Measurements from ENCODE around the gene RAB25. TPM values are rescaled to one million over a fixed set of nuclear protein-coding genes. Genes with fewer than 3 reads are reported as not detected.

Gene RAB25
- total and polyA plus RNA-seq, 2 donors, result 11.9 to 28.2 TPM

GRCh38 chr1:156077430-156077760, 16.4 kb downstream of the RAB25 start:
- 92% methylated on average over 19 of the region's 19 CpGs for WGBS
- Histone ChIP-seq H3K4me3 (ENCODE audit: low read depth, low read length) (no peak overlapping the region), H3K27ac (ENCODE audit: low read depth) (no peak overlapping the region), H3K36me3 (ENCODE audit: insufficient read depth) (no peaks in the 10 kb centered on the region), H3K4me1 (ENCODE audit: insufficient read depth) (no peaks in the 10 kb centered on the region)
- no peak for DNase-seq (ENCODE audit: extremely low spot score)

DNA sequence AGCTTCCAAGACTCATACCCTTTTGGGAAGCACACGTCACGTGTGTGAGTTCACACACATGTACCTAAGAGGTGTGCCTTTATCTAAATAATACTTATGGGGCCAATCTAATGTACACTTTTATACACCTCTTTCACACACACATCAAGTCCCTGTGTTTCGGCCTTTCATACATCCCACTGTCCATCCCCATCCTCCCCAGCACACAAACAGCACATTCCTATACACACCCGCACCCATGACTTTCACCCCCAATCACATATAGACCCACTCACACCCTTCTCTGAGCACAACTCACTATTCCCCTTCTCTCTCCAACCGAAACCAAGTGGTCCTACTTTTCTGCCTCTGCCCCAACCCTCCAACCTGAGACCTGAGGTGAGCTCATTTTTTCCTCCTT, 17.8 kb downstream of the RAB25 start:
- Histone ChIP-seq H3K4me1 (ENCODE audit: insufficient read depth) (no peaks in the 10 kb centered on the region), H3K36me3 (ENCODE audit: insufficient read depth) (no peaks in the 10 kb centered on the region), H3K4me3 (ENCODE audit: low read depth, low read length) (no peak overlapping the region), H3K27ac (ENCODE audit: low read depth) (no peak overlapping the region)
- no peak for DNase-seq (ENCODE audit: extremely low spot score)
- WGBS, result 88% methylated on average over 5 of the region's 5 CpGs

- DNase-seq (ENCODE audit: extremely low spot score), result no peak
- Histone ChIP-seq H3K4me1 (ENCODE audit: insufficient read depth) (no peaks in the 10 kb centered on the region), H3K36me3 (ENCODE audit: insufficient read depth) (no peaks in the 10 kb centered on the region), H3K4me3 (ENCODE audit: low read depth, low read length) (no peak overlapping the region), H3K27ac (ENCODE audit: low read depth) (no peak overlapping the region)
- WGBS, result 77% methylated on average over 5 of the region's 5 CpGs
Measured at GRCh38 chr1:156079762-156080161, 18.8 kb downstream of the RAB25 start.

DNA sequence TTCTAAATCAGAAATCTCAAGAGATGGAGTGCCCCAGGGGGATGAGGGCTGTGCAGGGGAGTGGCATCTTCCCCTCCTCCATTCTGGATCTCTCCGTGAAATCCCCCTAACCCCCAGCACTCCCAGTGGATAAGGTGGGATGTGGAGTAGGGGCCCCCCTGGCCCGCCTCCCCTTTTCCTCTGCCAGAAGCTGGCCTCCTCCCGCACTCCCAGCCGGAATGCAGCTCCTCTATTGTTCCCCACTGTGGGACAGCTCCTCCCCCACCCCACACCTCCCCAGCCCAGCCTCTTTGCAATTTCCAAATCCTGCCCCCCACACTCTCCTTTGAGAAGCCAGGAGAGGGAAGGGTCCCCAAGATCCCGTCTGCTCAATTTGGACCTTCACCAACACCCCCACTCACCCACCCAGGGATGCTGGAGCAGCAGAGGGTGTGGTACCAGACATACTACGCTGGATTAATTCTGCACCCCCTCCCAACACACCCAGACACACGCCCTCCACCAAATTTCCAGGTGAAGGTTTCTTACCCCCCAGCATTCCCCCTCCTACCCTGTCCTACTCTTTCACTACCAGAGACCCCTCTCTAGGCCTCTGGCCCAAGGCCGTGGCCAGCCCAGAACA, 19.4 kb downstream of the RAB25 start:
- DNase-seq (ENCODE audit: extremely low spot score), result no peak
- H3K4me1 ChIP-seq (ENCODE audit: insufficient read depth), result no peaks in the 10 kb centered on the region
- WGBS, result 70% methylated on average over 8 of the region's 8 CpGs
- H3K36me3 ChIP-seq (ENCODE audit: insufficient read depth), result no peaks in the 10 kb centered on the region
- no peak overlapping the region for H3K4me3 ChIP-seq (ENCODE audit: low read depth, low read length)
- no peak overlapping the region for H3K27ac ChIP-seq (ENCODE audit: low read depth)

GRCh38 chr1:156080863-156081179, 19.9 kb downstream of the RAB25 start:
- no peaks in the 10 kb centered on the region for H3K4me1 ChIP-seq (ENCODE audit: insufficient read depth)
- no peak overlapping the region for H3K27ac ChIP-seq (ENCODE audit: low read depth)
- H3K36me3 ChIP-seq (ENCODE audit: insufficient read depth), result no peaks in the 10 kb centered on the region
- H3K4me3 ChIP-seq (ENCODE audit: low read depth, low read length), result no peak overlapping the region
- WGBS, result 50% methylated on average over 4 of the region's 4 CpGs
- DNase-seq (ENCODE audit: extremely low spot score), result no peak

DNA sequence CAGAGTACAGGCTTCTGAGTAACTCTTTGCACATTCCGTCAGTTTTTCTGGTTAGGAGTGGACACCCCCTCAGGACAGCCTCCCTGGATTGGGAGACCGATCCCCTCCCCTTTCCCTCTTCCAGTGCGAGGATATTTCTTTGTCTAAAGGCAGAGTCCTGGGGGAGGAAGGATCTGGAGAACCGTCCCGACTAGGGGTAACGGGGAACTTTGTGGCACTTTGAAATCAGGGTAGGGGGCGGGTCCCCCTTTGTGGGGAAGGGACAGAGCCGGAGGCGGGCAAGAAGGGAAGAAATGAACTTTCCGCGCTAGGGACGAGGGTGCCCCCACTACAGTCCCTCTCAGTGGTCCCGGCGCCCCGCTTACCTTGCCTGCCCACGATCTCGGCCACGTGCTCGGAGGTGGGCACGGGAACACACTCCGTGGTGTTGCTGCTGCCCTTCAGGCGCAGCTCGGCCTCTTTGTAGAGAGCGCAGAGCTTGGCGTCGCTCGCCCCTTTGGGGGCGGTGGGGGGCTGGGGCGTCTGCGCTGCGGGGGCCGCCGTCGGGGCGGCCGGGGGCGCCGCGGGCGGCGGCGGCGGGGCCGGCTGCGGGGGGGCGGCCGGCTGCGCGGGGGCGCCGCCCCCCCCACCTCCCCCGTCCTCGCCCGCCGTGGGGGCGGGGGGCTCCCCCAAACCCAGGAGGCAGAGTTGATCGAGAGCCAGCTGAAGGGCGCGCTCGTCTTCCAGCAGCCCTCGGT, 20.4 kb downstream of the RAB25 start:
- Histone ChIP-seq H3K36me3 (ENCODE audit: insufficient read depth) (no peaks in the 10 kb centered on the region), H3K4me1 (ENCODE audit: insufficient read depth) (no peaks in the 10 kb centered on the region), H3K4me3 (ENCODE audit: low read depth, low read length) (peak overlapping the region; percentile 81), H3K27ac (ENCODE audit: low read depth) (no peak overlapping the region)
- DNase-seq (ENCODE audit: extremely low spot score), result no peak
- WGBS, result 5% methylated on average over 61 of the region's 61 CpGs

DNA sequence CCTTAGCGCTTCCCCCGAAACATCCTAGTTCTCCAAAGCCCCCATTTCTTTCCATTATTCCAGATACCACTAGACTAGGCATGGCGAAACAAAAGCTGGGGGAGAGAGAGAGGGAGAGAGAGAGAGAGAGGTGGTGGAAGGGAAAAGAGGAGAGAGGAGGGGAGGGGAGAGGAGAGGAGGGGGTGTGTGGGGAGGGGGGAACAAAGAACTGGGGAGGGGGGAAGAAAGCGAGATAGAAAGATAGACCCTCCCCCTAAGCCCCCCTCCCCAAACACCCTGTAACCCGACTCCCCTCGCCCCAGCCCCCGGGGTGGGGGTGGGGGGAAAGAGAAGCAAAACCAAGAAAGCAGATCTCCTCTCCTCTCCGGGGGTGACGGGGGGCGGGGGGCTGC, 21.0 kb downstream of the RAB25 start:
- Histone ChIP-seq H3K4me3 (ENCODE audit: low read depth, low read length) (peak overlapping the region; percentile 81), H3K36me3 (ENCODE audit: insufficient read depth) (no peaks in the 10 kb centered on the region), H3K27ac (ENCODE audit: low read depth) (no peak overlapping the region), H3K4me1 (ENCODE audit: insufficient read depth) (no peaks in the 10 kb centered on the region)
- no peak for DNase-seq (ENCODE audit: extremely low spot score)
- 0% methylated on average over 10 of the region's 10 CpGs for WGBS

DNA sequence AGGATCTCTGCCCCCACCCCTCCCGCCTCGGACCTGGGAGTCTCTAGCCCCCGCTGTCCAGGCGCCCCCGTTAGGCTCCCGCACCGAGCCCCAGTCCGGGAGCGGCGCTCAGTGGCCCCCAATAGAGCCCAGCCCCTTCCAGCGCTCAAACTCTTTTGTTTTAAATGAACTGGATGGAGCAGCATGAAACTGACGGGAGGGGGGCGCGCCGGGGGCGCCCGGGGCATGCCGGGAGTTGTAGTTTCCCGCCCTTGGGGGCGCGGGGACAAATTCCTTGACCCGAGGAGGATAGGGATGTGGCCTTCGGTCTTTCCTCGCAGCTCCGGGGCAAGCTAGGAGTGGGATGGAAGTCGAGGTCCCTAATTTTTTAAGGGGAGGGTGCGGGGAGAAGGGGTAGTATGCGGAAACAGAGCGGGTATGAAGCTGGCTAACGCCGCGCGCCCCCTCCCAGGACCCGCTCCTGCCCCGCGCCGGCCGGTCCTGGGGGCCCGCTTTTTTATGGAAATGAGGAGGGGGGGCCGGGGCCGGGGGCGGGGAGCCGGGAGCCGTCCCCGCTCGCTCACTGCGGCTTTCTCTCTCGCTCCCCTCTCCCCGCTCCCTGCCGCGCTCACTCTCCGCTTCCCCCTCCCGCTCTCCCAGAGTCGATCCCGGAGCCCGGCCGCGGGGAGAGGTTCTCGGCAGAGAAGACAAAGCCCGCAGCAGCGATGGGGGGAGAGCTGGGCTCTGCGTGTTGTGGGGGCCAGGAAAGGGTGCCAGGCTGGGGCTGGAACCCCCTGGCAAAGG, 21.5 kb downstream of the RAB25 start, which contains the start of gene MEX3A:
MEX3A (minus strand) TSS at position 157 of the 783 bp plus-strand sequence. CDS start 467 bp downstream, outside the sequence.
- Histone ChIP-seq H3K27ac (ENCODE audit: low read depth) (no peak within 1 kb of the TSS), H3K4me3 (ENCODE audit: low read depth, low read length) (peak within 1 kb of the TSS; percentile 81), H3K36me3 (ENCODE audit: insufficient read depth) (no peaks in the 10 kb centered on the region), H3K4me1 (ENCODE audit: insufficient read depth) (no peaks in the 10 kb centered on the region)
- peak; percentile 84 for DNase-seq (ENCODE audit: extremely low spot score)
- WGBS, result under 1% methylated on average over 62 of the region's 62 CpGs

- no peak overlapping the region for H3K27ac ChIP-seq (ENCODE audit: low read depth)
- H3K36me3 ChIP-seq (ENCODE audit: insufficient read depth), result no peaks in the 10 kb centered on the region
- no peaks in the 10 kb centered on the region for H3K4me1 ChIP-seq (ENCODE audit: insufficient read depth)
- no peak for DNase-seq (ENCODE audit: extremely low spot score)
- H3K4me3 ChIP-seq (ENCODE audit: low read depth, low read length), result no peak overlapping the region
- 58% methylated on average over 7 of the region's 7 CpGs for WGBS
Measured at GRCh38 chr1:156083800-156084790, 23.1 kb downstream of the RAB25 start.

GRCh38 chr1:156086256-156086662, 25.3 kb downstream of the RAB25 start:
- H3K27ac ChIP-seq (ENCODE audit: low read depth), result no peak overlapping the region
- H3K36me3 ChIP-seq (ENCODE audit: insufficient read depth), result no peaks in the 10 kb centered on the region
- H3K4me1 ChIP-seq (ENCODE audit: insufficient read depth), result no peaks in the 10 kb centered on the region
- H3K4me3 ChIP-seq (ENCODE audit: low read depth, low read length), result no peak overlapping the region
- WGBS, result 22% methylated on average over 1 of the region's 1 CpG
- DNase-seq (ENCODE audit: extremely low spot score), result no peak

GRCh38 chr1:156089704-156090103, 28.7 kb downstream of the RAB25 start:
- H3K4me1 ChIP-seq (ENCODE audit: insufficient read depth), result no peaks in the 10 kb centered on the region
- no peak overlapping the region for H3K4me3 ChIP-seq (ENCODE audit: low read depth, low read length)
- 70% methylated on average over 6 of the region's 6 CpGs for WGBS
- no peaks in the 10 kb centered on the region for H3K36me3 ChIP-seq (ENCODE audit: insufficient read depth)
- DNase-seq (ENCODE audit: extremely low spot score), result no peak
- H3K27ac ChIP-seq (ENCODE audit: low read depth), result no peak overlapping the region

DNA sequence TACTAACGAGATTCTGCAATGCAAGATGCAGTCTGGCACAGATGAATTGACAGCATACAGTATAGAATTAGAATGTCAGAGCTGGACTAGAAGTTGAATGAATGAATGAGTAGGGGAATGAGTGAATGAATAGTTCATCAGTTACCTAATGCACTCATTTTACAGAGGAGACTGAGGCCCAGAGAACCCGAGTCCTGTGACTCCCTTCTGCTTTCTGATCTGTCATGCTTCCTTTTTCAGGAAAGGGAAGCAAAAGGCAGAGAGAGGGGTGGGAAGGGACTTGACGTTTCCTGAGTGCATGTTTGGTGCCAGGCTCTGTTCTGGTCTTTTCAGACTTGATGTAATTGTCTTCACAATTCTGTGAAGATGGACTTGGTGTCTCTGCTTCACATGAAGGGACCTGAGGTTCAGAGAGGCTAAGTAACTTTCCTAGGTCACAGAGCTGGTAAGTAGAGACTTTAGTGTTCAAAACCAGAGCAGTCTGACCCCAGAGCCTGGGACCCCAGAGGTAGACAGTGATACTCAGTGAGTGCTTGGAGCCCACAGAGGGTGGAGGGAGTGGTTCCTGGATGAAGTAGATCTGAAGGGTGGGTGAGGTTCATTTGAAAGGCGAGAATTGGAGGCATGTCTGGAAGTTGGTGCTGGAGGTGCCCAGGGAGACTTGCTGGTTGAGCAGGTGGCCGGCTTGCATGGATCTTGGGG, 29.3 kb downstream of the RAB25 start:
- no peak overlapping the region for H3K27ac ChIP-seq (ENCODE audit: low read depth)
- no peaks in the 10 kb centered on the region for H3K4me1 ChIP-seq (ENCODE audit: insufficient read depth)
- 35% methylated on average over 5 of the region's 5 CpGs for WGBS

GRCh38 chr1:156090840-156091188, 29.9 kb downstream of the RAB25 start:
- 40% methylated on average over 14 of the region's 14 CpGs for WGBS
- Histone ChIP-seq H3K4me3 (ENCODE audit: low read depth, low read length) (no peak overlapping the region), H3K27ac (ENCODE audit: low read depth) (no peak overlapping the region), H3K36me3 (ENCODE audit: insufficient read depth) (no peaks in the 10 kb centered on the region), H3K4me1 (ENCODE audit: insufficient read depth) (no peaks in the 10 kb centered on the region)
- DNase-seq (ENCODE audit: extremely low spot score), result no peak

More for the DNA sequence above, 29.3 kb downstream of the RAB25 start:
- no peak overlapping the region for H3K4me3 ChIP-seq (ENCODE audit: low read depth, low read length)
- no peaks in the 10 kb centered on the region for H3K36me3 ChIP-seq (ENCODE audit: insufficient read depth)
- no peak for DNase-seq (ENCODE audit: extremely low spot score)
